K562 (cell line): ENCODE data around the gene SUOX. TPM values are rescaled to one million over a fixed set of nuclear protein-coding genes. Genes with fewer than 3 reads are reported as not detected.

Source experiments
- ARID2 ChIP-seq: fragments of 450-650 bp; IDR thresholded peaks from 2 replicates; pipeline ENCODE4 v1.6.1; 2017; ENCODE audit warnings: antibody characterized with exemption, mild to moderate bottlenecking
- CCNT2 ChIP-seq: IDR thresholded peaks from 2 replicates; pipeline ENCODE4 v1.6.1; 2011; ENCODE audit warnings: borderline replicate concordance, low read depth, mild to moderate bottlenecking, moderate library complexity, mixed read lengths, low read length; ENCODE audit not compliant: insufficient read length; ENCODE audit errors: extremely low read depth
- DACH1 ChIP-seq: fragments of 450-650 bp; IDR thresholded peaks from 2 replicates; pipeline ENCODE4 v1.6.1; 2018; ENCODE audit not compliant: partially characterized antibody
- ELF2 ChIP-seq: fragments of 250-450 bp; sonication (Bioruptor Pico); IDR thresholded peaks from 2 replicates; pipeline ENCODE4 v1.5.0; 2021; ENCODE audit warnings: mild to moderate bottlenecking
- FOXP1 ChIP-seq: sonication (generic); formaldehyde crosslinking; IDR thresholded peaks from 2 replicates; pipeline ENCODE4 v1.8.0; 2022; ENCODE audit warnings: mild to moderate bottlenecking, missing genetic modification reagents
- HLTF ChIP-seq: fragments of 450-650 bp; IDR thresholded peaks from 2 replicates; pipeline ENCODE4 v1.6.1; 2016
- MEF2D ChIP-seq: conservative IDR thresholded peaks from 2 replicates; pipeline ENCODE4 v1.6.1; 2016; ENCODE audit warnings: low read depth, missing genetic modification characterization, missing compliant biosample characterization
- PHTF2 ChIP-seq: fragments of 250-450 bp; sonication (Bioruptor Pico); IDR thresholded peaks from 2 replicates; pipeline ENCODE4 v1.5.0; 2021; ENCODE audit warnings: mild to moderate bottlenecking
- SMAD3 ChIP-seq: fragments of 450-650 bp; formaldehyde crosslinking; conservative IDR thresholded peaks from 2 replicates; pipeline ENCODE4 v1.4.0; 2020; ENCODE audit warnings: mild to moderate bottlenecking
- U2AF2 ChIP-seq: fragments of 200-400 bp; formaldehyde crosslinking; optimal IDR thresholded peaks from 2 replicates; pipeline ENCODE3; 2017; ENCODE audit warnings: low read depth, mild to moderate bottlenecking, low read length
- ZNF140 ChIP-seq: fragments of 250-450 bp; sonication (Bioruptor Pico); IDR thresholded peaks from 2 replicates; pipeline ENCODE4 v1.8.0; 2021; ENCODE audit warnings: moderate library complexity, mild to moderate bottlenecking, inconsistent platforms
- ZNF175 ChIP-seq: fragments of 200-800 bp; sonication (Bioruptor generic); IDR thresholded peaks from 2 replicates; pipeline ENCODE4 v1.6.1; 2016; ENCODE audit warnings: low read depth, mild to moderate bottlenecking, missing genetic modification characterization, missing compliant biosample characterization
- ZNF347 ChIP-seq: fragments of 450-650 bp; formaldehyde crosslinking; IDR thresholded peaks from 2 replicates; pipeline ENCODE4 v1.4.0; 2020; ENCODE audit warnings: low read depth, mild to moderate bottlenecking, moderate library complexity
- ZNF584 ChIP-seq: fragments of 200-800 bp; sonication (Bioruptor generic); IDR thresholded peaks from 2 replicates; pipeline ENCODE4 v1.6.1; 2016; ENCODE audit warnings: low read depth, mild to moderate bottlenecking, missing genetic modification characterization, missing compliant biosample characterization
- polyA plus RNA-seq, 8 experiments: library from polyadenylated mRNA; depleted of rRNA in 4 of 8; stranded (reverse) in 5 of 8; unstranded in 3 of 8; fragments of >200 nt; fragmentation: Nextera tagmentation in 2 of 8; fragmentation: Illumina TruSeq in 1 of 8; extraction: Ambion mirVana in 2 of 8; extraction: Trizol in 1 of 8; gene quantifications; 2 replicates each; pipeline versions ENCODE4 v1.2.1 to v1.2.3, GENCODE V29; 2011 to 2014; ENCODE audit warnings: inconsistent platforms in 1 of 8, missing spikeins in 1 of 8
- total RNA-seq, 7 experiments: library from RNA; depleted of rRNA in 6 of 7; stranded (reverse); fragments of >200 nt in 6 of 7; fragmentation: Illumina TruSeq in 2 of 7; extraction: Trizol in 2 of 7; gene quantifications; 2 replicates each; pipeline versions ENCODE4 v1.2.1 to v1.2.3, GENCODE V29; 2011 to 2021; ENCODE audit warnings: low replicate concordance in 1 of 7
- TF ChIP-seq, protein P1 (sequence below): sonication (generic); formaldehyde crosslinking; IDR thresholded peaks from 2 replicates; pipeline ENCODE4 v1.8.0; 2022; ENCODE audit warnings: mild to moderate bottlenecking, missing genetic modification reagents
- TF ChIP-seq, protein P2 (sequence below): IDR thresholded peaks from 2 replicates; pipeline ENCODE4 v1.6.1; 2016; ENCODE audit warnings: missing genetic modification characterization, missing compliant biosample characterization
- TF ChIP-seq, protein P3 (sequence below): fragments of 150-350 bp; conservative IDR thresholded peaks from 2 replicates; pipeline ENCODE4 v1.6.1; 2014; ENCODE audit warnings: low read length
- TF ChIP-seq, protein P4 (sequence below): sonication (generic); formaldehyde crosslinking; IDR thresholded peaks from 2 replicates; pipeline ENCODE4 v1.8.0; 2022; ENCODE audit warnings: mild to moderate bottlenecking, missing genetic modification reagents
- TF ChIP-seq, protein P5 (sequence below), 2 experiments: fragments of 450-650 bp; conservative IDR thresholded peaks; 2 replicates each; pipeline ENCODE4 v1.6.1; 2017; ENCODE audit warnings: mild to moderate bottlenecking in 2 of 2, moderate library complexity in 2 of 2

SUOX gene
- total and polyA plus RNA-seq, 9 of the 15 experiments (the other 6 are each of a cell fraction or from before 2014, with no cell fraction given): 9.2 to 39.7 (median 25.4) TPM

DNA sequence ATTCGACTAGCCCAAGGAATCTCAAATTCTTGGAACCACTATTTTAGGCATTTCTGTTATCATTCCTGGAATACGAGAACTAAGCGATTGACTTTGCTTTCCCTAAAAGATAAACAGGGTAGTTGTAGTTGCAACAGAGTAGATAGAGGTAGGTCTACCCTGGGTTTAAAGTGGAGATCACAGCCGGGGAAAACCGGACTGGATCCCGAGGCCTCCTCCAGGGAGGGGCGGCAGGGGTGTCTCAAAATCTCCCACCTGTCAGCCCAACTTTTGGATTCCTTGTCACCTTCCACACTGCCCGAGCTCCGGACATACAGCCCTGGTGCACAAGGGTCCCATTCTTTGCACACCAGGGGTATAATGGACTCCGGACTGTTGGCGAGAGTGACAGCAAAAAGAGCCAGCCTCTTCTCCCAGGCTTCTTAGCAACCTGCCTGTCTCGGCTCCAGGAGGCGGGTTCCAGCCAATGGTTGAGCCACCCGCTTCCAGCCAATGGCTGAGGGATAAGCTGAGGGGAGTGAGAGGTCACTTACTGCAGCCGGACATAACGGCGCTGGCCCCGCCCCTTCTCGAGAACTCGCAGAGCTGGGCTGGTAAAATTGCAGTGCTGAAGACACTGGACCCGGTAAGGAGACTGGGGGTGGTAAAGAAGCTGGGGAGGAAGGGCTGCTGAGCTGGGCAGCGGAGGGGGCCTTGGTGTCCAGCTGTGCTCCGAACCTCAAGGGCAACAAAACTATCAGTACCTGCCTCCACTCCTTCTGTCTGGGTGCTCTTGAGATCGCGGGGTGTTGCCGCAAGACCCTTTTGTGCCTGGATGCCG is at the start of gene SUOX (continued):
- TF ChIP-seq, protein P1, sequence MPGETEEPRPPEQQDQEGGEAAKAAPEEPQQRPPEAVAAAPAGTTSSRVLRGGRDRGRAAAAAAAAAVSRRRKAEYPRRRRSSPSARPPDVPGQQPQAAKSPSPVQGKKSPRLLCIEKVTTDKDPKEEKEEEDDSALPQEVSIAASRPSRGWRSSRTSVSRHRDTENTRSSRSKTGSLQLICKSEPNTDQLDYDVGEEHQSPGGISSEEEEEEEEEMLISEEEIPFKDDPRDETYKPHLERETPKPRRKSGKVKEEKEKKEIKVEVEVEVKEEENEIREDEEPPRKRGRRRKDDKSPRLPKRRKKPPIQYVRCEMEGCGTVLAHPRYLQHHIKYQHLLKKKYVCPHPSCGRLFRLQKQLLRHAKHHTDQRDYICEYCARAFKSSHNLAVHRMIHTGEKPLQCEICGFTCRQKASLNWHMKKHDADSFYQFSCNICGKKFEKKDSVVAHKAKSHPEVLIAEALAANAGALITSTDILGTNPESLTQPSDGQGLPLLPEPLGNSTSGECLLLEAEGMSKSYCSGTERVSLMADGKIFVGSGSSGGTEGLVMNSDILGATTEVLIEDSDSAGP (CRISPR knock-in tag): no peak
- TF ChIP-seq ZNF584 (no peak), ELF2 (peak; percentile 62), HLTF (no peak; the same call in 1 of the 2 replicates), ZNF175 (CRISPR knock-in tag) (no peak), SMAD3 (CRISPR knock-in tag) (no peak), FOXP1 (CRISPR knock-in tag) (no peak), PHTF2 (CRISPR knock-in tag) (peak; percentile 58; the same call in 1 of the 2 replicates), U2AF2 (no peak), DACH1 (no peak), ARID2 (no peak), CCNT2 (no peak), ZNF347 (CRISPR knock-in tag) (no peak), ZNF140 (CRISPR knock-in tag) (no peak), MEF2D (tag) (0 out of 2 replicates have a peak, but pooled peaks have one; percentile 42)
- TF ChIP-seq, protein P2, sequence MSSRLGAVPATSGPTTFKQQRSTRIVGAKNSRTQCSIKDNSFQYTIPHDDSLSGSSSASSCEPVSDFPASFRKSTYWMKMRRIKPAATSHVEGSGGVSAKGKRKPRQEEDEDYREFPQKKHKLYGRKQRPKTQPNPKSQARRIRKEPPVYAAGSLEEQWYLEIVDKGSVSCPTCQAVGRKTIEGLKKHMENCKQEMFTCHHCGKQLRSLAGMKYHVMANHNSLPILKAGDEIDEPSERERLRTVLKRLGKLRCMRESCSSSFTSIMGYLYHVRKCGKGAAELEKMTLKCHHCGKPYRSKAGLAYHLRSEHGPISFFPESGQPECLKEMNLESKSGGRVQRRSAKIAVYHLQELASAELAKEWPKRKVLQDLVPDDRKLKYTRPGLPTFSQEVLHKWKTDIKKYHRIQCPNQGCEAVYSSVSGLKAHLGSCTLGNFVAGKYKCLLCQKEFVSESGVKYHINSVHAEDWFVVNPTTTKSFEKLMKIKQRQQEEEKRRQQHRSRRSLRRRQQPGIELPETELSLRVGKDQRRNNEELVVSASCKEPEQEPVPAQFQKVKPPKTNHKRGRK (tag): no peak
- TF ChIP-seq, protein P3, sequence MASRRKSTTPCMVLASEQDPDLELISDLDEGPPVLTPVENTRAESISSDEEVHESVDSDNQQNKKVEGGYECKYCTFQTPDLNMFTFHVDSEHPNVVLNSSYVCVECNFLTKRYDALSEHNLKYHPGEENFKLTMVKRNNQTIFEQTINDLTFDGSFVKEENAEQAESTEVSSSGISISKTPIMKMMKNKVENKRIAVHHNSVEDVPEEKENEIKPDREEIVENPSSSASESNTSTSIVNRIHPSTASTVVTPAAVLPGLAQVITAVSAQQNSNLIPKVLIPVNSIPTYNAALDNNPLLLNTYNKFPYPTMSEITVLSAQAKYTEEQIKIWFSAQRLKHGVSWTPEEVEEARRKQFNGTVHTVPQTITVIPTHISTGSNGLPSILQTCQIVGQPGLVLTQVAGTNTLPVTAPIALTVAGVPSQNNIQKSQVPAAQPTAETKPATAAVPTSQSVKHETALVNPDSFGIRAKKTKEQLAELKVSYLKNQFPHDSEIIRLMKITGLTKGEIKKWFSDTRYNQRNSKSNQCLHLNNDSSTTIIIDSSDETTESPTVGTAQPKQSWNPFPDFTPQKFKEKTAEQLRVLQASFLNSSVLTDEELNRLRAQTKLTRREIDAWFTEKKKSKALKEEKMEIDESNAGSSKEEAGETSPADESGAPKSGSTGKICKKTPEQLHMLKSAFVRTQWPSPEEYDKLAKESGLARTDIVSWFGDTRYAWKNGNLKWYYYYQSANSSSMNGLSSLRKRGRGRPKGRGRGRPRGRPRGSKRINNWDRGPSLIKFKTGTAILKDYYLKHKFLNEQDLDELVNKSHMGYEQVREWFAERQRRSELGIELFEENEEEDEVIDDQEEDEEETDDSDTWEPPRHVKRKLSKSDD: no peak
- TF ChIP-seq, protein P4, sequence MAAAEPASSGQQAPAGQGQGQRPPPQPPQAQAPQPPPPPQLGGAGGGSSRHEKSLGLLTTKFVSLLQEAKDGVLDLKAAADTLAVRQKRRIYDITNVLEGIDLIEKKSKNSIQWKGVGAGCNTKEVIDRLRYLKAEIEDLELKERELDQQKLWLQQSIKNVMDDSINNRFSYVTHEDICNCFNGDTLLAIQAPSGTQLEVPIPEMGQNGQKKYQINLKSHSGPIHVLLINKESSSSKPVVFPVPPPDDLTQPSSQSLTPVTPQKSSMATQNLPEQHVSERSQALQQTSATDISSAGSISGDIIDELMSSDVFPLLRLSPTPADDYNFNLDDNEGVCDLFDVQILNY: no peak
- TF ChIP-seq, protein P5, sequence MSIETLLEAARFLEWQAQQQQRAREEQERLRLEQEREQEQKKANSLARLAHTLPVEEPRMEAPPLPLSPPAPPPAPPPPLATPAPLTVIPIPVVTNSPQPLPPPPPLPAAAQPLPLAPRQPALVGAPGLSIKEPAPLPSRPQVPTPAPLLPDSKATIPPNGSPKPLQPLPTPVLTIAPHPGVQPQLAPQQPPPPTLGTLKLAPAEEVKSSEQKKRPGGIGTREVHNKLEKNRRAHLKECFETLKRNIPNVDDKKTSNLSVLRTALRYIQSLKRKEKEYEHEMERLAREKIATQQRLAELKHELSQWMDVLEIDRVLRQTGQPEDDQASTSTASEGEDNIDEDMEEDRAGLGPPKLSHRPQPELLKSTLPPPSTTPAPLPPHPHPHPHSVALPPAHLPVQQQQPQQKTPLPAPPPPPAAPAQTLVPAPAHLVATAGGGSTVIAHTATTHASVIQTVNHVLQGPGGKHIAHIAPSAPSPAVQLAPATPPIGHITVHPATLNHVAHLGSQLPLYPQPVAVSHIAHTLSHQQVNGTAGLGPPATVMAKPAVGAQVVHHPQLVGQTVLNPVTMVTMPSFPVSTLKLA (conservative IDR thresholded peaks at IDR 0.05): no peak; a peak in 1 of 4 replicates
